Dermis microvascular lymphatic vessel endothelial cell (primary cell): Measurements from ENCODE around the gene IQCM. TPM values are rescaled to one million over a fixed set of nuclear protein-coding genes. Genes with fewer than 3 reads are reported as not detected.

Experiments used
- DNase-seq, 2 donors: peaks; one replicate each; pipeline versions ENCODE4 v3.0.0 to v3.0.0-alpha.2; 2010; ENCODE audit warnings: low read depth in 2 of 2
- total RNA-seq: library from RNA; depleted of rRNA; stranded (reverse); fragments of >200 nt; gene quantifications from 2 replicates; pipeline ENCODE4 v1.2.1, GENCODE V29; 2014

Gene IQCM
- total RNA-seq, 1 donor from 2014 or later = not detected

DNA sequence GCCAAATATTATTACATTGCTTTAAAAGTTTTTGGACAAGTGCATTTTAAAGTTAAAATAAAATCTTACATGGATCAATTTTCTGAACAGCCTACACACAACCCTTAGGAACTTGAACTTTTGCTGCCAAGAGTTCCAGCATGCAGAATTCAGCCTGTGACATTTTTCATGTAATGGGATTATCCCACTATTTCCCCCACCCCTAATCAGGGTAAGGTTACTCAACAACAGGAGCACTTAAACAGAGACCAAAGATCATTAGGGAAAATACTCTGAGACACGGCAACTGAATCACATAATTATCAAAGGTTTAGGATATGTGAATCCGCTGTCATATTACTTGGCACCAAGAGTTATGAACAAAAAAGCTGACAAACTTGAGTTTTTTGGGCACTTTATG is 47.2 kb downstream of the IQCM start:
- no peak for DNase-seq

DNA sequence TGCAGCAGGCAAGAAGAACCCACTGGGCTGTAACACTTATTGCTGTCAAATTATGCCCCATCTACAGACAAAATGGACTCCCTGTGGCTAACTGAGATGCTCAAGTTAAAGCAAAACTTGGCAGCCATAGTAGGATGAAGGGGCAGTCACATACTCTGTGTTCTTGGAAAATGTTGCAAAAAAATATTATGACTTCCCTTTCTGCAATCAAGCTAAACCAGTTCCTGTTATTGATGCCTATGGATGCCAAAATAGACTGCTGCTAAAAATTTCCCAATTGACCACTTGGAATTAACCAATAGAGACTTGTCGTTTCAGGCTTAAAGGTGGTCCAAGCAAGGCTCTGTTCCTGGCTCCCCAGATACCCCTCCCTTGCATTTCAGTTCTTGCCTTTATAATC is 49.5 kb downstream of the IQCM start:
- no peak for DNase-seq

DNA sequence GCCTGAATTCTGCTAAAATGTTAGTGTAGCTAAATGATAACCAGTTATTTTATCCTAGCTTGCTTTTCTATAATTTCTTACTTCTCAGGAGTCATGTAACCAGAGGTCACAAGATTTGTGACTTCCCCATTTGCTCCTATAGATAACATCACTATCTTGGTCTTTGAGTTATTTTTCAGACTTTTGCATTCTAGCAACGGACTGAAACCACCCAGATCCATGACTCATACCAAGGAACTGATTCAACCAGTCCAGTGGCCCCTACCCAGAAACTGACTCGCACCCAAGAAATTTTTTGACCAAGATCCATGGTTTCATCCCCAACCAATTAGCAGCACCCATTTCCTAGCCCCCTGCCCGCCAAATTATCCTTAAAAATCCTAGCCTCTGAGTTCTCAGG is 50.0 kb downstream of the IQCM start:
- no peak for DNase-seq

DNA sequence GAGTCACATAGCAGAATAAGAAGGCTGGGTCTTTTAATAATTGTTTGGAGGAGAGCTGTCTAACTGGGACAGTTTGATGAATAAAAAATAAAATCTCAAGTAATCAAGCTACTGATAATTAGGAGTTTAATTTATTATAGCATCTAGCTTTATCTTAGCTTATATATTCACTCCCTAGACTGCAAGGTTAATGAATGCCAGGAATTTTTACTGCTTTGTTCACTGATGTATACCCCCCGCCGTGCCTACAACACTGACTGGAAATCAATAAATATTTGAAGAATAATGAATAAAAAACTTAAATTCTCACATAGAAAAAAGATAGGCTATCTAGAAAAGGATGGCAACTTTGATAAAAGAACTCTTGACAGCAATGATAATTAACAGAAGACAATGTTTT is 59.7 kb downstream of the IQCM start:
- DNase-seq = no peak

DNA sequence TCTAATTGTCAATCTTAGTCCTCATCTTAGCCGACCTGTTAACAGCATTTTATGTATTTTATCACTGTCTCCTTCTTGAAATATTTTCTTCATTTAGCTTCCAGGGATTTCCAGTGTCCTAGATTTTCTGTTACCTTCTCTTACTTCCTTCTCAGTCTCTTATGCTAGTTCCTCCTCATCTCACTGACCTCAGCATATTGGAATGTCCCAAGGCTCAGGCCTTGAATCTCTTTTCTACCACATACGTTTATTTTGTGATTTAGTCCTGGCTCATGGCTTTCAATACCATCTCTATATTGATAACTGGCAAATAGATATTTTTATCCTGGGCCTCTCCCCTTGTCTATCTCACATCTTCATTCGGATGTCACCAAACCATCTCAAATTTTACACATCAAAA is 61.1 kb downstream of the IQCM start:
- no peak for DNase-seq

DNA sequence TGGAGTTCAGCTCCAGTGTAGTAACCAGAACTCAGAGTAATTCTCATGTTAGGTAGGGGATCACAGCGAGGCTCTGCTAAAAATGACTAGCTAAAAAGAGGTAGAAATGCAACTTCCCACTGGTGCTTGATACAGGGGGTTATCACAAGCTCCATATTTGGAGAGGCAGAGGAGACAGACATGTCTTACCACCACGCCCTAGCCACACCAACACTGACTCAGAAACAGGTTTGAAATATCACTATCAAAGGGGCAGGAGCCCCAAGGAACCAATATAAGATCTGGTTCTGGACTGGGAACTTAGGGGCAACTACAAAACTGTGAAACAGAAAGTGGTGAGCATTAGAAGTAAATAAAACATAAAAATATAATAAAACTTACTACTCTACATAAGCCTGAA is 62.9 kb downstream of the IQCM start:
- DNase-seq = no peak

DNA sequence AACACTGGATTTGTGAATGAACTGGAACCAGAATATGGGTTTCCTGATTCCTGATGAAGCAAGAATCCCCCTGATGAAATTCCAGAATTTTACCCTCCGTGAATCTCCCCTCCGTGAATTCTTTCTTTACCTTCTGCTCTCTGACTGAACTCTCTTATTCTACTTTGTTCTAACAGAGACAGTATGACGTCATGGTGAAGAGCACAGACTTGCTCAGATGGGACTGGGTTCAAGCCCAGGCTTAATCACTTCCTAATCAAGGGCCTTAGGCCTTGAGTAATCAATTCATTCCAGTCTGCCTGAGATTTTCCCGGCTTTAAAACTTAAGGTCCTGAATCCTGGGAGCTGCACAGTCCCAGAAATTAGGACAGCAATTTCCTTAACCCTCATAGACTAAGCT is 64.5 kb downstream of the IQCM start:
- no peak for DNase-seq

DNA sequence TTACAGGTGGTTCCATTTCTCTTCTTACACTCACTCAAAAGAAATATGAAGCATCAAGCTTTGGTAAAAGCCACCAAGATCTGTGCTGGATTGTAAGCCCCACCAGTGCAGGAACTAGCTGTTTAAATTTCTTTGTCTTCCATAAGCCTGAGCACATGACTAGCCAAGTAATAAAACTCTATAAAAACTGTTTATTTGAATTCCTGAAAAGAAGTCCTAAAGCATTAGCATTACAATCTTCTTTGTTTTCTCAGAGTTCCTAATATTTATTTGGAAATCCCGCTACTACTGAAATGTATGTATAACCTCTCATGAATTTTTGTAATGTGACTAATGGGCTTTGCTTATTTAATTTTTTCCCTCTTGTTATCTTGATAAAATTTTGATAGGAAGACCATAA is 65.9 kb downstream of the IQCM start:
- no peak for DNase-seq

DNA sequence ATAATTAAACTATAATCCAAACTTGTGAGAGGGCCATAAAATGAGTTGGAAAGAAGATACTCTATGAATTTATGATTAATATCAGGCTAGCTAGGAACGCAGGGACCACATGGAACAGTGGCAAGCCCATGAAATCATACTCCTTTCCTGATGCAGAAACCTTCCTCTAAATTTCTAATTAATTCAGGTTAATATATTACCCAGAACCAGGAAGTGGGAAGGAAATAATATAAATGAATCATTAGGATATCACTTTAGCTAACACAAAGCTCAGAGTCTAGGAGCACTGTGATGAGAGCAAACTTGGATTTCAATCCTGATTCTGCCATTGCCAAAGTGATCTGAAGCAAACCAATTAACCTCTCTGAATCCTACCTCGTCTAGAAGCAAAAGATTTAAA is 68.0 kb downstream of the IQCM start:
- no peak for DNase-seq

DNA sequence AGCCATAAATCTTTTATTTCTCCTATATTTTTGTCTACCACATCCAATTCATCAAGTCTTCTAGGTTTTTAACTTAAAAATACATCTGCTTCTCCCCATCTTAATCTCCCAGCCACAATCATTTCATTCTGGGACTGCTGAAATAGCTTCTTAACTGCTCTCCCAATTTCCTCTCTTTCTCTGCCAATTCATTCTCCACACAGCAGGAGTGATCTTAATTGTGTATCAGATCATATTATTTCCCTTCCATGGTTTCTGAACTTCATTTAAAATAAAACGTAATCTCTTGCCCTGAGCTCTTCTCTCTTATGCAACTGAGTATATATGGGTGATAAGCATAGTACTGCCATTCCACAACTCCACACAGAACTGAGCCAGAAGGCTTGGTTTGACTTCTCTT is 69.4 kb downstream of the IQCM start:
- DNase-seq = no peak

DNA sequence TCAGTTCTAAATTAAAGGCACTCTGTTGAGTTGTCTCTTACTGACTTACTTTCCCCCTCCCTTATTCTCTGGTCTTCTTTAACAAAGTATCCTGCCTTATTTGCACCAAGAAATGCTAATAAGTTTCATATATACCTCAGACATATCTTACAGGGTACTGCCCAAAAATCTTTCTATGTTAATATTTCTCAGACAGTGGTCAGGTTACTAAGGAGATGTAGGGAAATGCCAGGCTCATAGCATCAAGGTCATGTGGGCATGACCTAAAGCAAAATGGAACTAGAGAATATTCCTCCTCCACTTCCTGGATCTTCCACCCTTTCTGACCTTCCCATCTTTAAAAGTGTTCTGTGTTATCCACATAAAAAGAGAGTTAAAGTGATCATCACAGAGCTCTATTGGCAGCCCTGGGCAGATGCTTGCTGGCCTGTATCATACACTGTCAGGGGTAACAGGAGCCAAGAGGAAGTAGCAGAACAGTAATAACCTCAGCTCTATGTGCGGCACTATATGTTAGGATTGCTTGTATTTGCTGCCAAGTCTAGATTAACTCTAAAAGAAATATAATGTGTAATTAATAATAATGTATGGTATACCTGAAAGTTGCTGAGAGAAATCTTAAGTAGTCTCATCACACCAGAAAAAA is 74.3 kb downstream of the IQCM start:
- no peak for DNase-seq

DNA sequence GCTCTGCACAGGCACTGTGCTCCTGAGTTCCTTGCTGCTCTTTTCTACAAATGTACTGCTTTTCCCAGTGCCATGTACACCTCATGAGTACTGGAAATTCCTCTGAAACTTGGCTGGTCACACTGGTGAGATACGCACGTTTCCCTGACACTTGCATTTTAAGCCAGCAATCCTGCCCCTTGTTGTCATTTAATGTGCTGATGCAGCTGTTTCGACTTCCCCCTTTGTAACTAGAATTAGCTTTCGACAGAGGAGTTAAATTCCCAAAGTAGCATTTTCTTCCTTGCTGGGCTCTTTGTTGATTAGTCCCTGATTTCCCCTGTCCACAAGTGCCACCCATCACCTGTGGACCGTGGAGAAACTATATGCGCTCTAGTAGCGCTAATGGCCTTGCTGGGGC is 77.5 kb downstream of the IQCM start:
- no peak for DNase-seq

DNA sequence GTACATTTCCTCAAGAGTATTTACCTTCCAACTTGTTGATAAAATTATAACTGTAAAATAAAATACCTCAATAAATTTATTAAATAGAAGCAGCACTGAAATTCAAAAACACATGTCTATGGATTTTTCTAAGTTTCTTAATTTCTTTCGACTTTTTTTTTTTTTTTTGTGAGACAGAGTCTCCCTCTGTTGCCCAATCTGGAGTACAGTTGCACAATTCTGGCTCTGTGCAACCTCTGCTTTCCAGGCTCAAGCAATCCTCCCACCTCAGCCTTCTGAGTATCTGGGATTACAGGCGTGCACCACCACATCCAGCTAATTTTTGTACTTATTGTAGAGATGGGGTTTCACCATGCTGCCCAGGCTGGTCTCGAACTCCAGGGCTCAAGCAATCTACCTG is 79.8 kb downstream of the IQCM start:
- no peak for DNase-seq

DNA sequence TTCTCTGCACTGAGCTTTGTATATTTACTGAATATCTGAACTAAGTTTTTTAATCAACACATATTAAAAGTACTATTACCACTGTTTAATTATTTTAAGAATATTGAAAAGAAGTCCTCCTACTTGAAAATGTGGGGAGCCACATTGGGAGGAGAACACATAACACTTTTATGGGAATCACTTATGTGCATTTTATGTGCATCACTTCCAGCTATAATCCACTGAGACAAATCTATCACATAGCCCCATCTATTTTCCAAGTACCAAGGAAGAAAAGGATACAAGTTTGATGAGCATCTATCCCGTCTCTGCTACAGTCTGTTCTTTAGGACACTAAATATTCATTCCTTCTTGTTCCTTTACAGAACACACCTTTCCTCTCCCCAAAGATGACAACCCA is 87.2 kb downstream of the IQCM start:
- DNase-seq = no peak

DNA sequence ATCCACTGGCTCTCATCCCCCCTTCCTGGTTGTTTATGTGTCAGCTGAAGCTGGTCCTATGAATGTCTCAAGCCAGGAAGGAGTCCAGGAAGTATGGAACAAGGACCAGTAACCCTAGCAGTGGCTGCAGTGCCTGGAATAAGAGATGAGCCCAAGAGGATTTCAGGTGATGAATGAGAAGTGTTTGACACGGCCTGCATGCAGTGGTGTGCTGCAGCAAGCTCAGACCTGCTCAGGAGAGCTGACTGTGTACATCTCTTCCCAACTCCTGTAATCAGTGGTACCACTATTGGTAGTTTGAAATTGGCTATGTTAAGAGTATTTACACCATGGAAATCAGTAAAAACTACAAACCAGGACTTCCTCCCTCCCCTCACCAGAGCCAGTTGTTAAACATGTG is 88.0 kb downstream of the IQCM start:
- no peak for DNase-seq

DNA sequence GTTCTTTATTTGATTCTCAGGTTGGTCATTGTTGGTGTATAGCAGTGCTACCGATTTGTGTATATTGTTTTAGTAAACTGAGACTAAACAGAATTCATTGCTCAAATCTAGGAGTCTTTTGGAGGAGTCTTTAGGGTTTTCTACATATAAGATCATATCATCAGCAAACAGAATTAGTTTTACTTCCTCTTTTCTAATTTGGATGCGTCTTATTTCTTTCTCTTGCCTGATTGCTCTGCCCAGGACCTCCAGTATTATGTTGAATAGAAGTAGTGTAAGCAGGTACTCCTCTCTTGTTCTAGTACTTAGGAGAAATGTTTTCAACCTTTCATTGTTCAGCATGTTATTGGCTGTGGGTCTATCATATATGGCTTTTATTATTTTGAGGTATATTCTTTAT is 92.6 kb downstream of the IQCM start:
- DNase-seq = no peak

DNA sequence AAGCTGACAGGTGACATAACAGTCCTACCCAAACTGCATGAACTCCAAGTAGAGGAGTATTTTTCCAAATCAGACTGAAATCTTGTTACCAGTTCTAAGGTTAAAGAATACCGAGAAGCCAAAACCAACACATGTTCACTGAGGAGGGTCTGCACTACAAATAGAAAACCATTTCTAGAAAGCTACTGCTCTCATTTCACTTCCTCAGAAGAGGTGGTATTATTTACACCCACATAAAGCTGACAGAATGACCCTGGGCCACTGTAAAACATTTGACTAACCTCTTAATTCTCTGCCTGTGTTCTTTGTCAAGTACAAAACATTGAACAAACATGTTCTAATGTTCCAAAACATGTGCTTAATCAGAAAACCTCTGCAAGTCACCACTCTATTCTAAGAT is 95.8 kb downstream of the IQCM start:
- DNase-seq = no peak

DNA sequence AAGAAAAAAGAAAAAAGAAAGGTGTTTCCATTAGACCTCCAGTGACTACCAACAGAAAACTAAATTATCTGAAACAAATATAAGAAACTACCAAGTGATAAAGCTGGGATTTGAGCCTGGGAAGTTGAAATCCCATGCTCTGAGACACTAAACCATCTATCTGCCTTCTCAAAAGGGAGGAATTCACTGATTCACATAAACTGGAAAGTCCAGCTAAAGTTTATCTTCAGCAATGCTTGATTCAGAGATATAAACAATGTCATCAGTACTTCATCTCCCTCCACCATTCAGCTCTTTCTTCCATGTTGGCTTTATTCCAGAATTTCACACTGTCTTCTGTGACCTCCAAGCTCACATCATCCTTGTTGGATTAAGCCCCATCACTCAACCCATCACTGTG is 96.3 kb downstream of the IQCM start:
- no peak for DNase-seq

DNA sequence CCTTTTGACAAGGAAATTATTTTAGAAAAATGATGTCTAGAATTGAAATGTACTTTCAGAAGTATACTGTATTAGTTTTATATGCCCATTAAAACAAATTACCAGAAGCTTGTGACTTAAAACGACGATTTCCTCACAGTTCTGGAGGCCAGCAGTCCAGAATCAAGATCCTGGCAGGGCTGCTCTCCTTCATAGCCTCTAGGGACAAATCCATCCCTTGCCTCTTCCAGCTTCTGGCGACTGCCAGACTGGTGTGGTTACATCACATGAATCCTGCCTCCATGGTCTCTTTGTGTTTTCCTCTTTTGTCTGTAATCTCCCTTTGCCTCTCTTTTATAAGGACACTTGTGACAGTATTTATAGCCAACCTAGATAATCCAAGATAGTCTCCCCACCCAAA is 97.1 kb downstream of the IQCM start:
- DNase-seq = no peak

DNA sequence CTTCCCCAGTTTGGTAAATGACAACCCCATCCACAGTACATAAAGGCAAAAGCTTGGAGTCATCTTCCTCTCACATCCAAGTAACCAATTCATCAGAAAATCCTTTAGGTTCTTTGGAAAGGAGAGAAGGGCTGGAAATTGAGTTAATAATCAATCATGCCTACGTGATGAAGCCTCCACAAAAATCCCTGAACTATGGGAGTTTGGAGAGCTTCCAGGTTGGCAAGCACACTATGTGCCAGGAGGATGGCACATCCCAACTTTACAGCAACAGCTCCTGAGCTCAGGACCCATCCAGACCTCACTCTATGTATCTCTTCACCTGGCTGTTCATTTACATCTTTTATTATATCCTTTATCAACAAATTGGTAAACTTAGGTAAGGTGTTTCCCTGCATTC is 98.9 kb downstream of the IQCM start:
- no peak for DNase-seq

DNA sequence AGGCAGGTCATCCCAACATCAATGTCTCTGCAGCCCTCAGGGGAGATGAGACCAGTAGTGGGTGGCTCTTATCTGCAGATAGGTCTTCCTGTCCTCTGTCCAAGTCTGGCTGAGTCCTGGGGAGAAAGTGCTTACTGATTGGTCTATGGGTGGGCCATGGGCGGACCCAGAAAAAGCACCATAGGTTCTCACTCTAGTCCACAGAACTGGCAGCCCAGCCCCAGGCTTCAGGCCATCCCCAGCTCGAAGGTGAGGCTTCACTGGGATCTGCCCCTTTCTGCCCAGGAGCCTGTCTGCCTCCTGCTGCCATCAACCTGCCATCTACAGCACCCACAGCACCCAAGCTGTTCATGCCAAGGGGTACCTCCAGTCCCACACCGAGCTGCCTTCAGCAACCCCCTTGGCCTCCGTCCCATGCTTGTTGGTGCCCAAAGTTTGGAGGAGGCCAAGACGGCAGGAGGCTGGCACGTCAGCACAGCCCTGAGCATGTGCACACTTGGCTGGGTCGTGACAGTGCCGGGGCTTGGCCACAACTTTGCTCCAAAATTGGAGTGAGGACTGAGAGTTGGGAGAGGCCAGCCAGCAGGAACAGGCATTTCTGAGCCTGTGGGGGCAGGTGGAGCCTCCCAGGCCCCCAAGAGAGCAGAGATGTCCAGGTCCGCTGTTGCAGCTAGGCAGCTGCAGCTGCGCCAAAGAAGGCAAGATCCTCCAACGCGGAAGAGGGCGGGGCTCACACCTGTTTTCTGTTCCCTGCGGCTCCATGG is 99.6 kb downstream of the IQCM start:
- no peak for DNase-seq

DNA sequence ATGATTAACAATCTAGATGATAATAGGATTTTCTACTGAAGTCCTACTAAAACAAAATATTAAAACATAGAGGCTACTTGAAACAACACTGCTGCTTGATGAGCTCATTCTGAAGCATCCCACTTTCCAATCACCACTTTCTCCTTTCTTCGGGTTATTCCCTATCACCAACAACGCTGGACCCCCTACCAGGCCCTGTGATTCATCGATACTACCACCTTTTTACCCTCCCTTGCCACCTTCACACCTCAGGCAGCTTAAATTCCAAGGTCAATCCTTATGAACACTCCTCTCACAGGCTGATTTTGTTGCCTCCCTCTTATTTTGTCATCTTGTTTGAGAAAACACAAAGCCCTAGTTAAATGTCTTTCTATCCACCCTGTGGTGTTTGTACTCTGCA is 102.6 kb downstream of the IQCM start:
- no peak for DNase-seq

DNA sequence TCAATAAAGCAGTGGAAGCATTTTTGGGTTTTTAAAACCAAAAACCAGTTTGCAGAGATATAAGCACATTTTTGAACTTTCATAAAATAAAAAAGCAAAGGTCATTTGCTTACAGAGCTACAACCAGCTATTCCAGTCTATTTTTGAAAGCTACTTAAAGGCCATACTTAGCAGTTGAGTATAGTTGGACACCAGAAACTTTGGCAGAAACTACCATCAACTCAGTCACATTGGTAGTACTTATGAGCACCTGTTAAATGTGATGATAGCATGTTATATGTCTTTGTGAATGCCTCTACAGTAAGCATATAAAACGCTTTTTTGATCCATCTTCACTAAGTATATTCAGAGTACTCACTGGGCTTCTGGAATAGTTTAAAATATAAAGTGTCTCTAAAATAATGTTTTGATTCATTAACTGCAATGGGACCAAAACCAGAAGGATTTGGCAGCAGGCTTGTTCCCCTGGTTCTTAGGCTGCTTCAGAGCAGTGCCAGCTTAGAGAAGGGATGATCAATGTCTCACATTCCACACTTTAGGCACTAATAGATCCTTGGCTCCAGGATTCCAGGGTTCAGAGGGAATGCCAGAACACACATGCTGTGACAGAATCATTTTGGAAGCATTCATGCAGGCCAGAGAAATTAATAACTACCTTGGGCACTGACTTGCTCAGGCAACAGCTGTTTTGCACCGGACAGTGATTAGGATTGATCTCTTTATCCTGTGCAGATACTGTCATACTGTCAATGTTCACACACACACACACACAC is 103.9 kb downstream of the IQCM start:
- no peak for DNase-seq
